PFSK-1 (cell line): Measurements from ENCODE around the gene CTSO. TPM values are rescaled to one million over a fixed set of nuclear protein-coding genes. Genes with fewer than 3 reads are reported as not detected.
A peak's percentile ranks its signal among the peaks of the same experiment; 100 is the strongest.

ENCODE experiments used
- FOXP2 ChIP-seq: optimal IDR thresholded peaks from 2 replicates; pipeline ENCODE3; 2011; ENCODE audit warnings: borderline replicate concordance, control low read depth, inconsistent platforms; ENCODE audit not compliant: insufficient read depth; ENCODE audit errors: extremely low read length, extremely low read depth
- POLR2AphosphoS5 ChIP-seq: IDR thresholded peaks from 2 replicates; pipeline ENCODE4 v1.6.1; 2012; ENCODE audit warnings: low read depth, mild to moderate bottlenecking, control low read depth, low read length, moderate library complexity
- SIN3A ChIP-seq: IDR thresholded peaks from 2 replicates; pipeline ENCODE4 v1.6.1; 2012; ENCODE audit warnings: mild to moderate bottlenecking, low read length, moderate library complexity, borderline replicate concordance; ENCODE audit not compliant: insufficient read depth
- TAF1 ChIP-seq: IDR thresholded peaks from 2 replicates; pipeline ENCODE4 v1.6.1; 2012; ENCODE audit warnings: low read length, control low read depth, borderline replicate concordance; ENCODE audit not compliant: insufficient read depth
- polyA plus RNA-seq: library from polyadenylated mRNA; unstranded; fragments of >200 nt; gene quantifications from one replicate; pipeline ENCODE4 v1.2.1, GENCODE V29; 2012; ENCODE audit warnings: low read depth, missing spikeins; ENCODE audit not compliant: insufficient read length
- TF ChIP-seq, protein P1 (sequence below), 2 experiments: IDR thresholded peaks; 2 replicates each; pipeline versions ENCODE4 v1.6.1 to v1.8.0; 2011 to 2012; ENCODE audit warnings: low read depth in 2 of 2, low read length in 2 of 2, control low read depth in 1 of 2, inconsistent platforms in 1 of 2, mild to moderate bottlenecking in 1 of 2, moderate library complexity in 1 of 2; ENCODE audit not compliant: insufficient read depth in 1 of 2

The CTSO gene, protein sequence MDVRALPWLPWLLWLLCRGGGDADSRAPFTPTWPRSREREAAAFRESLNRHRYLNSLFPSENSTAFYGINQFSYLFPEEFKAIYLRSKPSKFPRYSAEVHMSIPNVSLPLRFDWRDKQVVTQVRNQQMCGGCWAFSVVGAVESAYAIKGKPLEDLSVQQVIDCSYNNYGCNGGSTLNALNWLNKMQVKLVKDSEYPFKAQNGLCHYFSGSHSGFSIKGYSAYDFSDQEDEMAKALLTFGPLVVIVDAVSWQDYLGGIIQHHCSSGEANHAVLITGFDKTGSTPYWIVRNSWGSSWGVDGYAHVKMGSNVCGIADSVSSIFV
- 0.83 TPM for polyA plus RNA-seq

DNA sequence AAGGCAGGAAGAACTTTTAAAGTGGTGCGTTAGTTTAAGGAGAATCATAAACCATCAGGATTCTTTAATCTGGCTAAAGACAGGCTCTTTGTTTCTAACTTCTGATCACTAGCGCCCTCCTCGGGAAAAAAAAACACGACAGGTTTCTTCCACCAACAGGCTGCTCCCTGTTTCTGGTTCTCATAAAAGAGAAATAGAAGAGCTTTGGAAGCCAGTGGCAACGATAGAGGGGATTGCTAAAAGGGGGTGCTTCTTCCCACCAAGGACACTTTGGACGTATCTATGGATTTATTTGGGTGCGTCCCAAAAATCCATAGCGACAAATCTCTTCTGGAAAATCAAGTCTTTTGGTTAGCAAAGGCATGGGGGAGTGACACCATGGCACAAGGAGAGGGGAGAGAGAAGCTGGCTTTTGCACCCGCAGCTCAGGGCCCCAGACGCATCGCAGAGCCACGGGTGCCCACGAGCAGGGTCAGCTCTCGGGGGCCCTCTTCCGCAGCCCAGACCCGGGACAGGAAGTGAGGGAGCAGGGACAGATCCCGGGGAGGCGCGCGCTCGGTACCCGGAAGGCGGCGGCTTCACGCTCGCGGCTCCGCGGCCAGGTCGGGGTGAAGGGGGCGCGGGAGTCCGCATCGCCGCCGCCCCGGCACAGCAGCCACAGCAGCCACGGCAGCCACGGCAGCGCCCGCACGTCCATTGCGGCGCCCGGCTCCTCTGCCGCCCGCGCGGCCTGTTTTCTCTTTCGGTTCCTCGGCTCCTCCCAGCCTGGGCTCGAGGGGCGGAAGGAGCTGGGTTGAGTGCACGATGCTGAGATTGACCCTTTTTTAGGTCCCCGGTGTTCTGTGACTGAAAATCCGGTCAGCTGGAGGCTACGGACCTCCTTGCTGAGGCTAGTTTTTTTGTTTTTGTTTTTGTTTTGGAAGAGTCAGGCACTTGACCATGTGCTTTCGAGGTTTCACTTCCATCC, at the start of gene CTSO:
Gene CTSO (minus strand): TSS at position 716 of the 967 bp plus-strand sequence. CDS start 19 bp downstream, at position 697.
- TF ChIP-seq POLR2AphosphoS5 (peak; percentile 62), TAF1 (no peak; the same call in 1 of the 2 replicates)

DNA sequence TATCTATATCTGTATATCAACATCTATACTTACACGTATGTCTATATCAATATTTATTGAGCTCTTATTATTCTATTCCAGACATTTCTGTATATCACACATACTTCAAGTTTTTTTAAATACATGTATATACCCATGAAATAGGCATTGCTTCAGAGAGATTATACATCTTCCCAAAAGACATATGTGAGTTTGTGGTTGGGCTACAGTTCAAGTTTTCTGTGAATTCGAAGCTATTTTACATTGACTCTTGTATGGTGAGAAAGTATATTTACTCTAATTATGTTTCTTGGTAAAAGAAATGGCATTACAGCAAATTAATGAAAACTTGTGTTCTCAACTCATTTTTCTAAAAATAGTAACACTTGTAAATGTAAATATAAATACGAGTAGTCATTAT, 46.8 kb upstream of the CTSO start:
- TF ChIP-seq FOXP2 (no peak), SIN3A (no peak), POLR2AphosphoS5 (no peak), TAF1 (no peak)
- TF ChIP-seq, protein P1, sequence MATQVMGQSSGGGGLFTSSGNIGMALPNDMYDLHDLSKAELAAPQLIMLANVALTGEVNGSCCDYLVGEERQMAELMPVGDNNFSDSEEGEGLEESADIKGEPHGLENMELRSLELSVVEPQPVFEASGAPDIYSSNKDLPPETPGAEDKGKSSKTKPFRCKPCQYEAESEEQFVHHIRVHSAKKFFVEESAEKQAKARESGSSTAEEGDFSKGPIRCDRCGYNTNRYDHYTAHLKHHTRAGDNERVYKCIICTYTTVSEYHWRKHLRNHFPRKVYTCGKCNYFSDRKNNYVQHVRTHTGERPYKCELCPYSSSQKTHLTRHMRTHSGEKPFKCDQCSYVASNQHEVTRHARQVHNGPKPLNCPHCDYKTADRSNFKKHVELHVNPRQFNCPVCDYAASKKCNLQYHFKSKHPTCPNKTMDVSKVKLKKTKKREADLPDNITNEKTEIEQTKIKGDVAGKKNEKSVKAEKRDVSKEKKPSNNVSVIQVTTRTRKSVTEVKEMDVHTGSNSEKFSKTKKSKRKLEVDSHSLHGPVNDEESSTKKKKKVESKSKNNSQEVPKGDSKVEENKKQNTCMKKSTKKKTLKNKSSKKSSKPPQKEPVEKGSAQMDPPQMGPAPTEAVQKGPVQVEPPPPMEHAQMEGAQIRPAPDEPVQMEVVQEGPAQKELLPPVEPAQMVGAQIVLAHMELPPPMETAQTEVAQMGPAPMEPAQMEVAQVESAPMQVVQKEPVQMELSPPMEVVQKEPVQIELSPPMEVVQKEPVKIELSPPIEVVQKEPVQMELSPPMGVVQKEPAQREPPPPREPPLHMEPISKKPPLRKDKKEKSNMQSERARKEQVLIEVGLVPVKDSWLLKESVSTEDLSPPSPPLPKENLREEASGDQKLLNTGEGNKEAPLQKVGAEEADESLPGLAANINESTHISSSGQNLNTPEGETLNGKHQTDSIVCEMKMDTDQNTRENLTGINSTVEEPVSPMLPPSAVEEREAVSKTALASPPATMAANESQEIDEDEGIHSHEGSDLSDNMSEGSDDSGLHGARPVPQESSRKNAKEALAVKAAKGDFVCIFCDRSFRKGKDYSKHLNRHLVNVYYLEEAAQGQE (IDR thresholded peaks at IDR 0.05; ENCODE audit: insufficient read depth in 1 of 2, low read depth in 2 of 2, low read length in 2 of 2), result no peak

DNA sequence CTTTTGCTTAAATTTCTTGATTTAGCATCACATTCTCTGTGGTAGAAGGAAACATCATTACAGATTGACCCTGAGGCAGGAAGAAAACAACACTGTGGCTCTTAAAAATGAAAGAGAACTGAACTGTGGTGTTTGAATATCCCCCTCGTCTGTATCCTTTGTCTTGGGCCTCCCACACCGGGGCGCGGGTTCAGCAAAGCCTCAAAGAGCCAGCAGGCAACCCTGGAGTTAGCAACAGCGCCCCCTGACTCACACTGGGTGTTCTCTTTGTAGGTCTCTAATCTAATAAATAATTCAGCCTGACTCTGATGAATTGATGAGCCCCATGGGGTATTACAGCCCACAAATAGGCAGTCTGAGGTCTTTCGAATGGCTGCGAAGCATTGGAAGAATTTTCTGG, 46.1 kb upstream of the CTSO start:
- TF ChIP-seq, protein P1 (IDR thresholded peaks at IDR 0.05; ENCODE audit: insufficient read depth in 1 of 2, low read depth in 2 of 2, low read length in 2 of 2), result no peak
- no peak for TF ChIP-seq SIN3A
- no peak for TF ChIP-seq TAF1
- TF ChIP-seq FOXP2, result no peak
- no peak for TF ChIP-seq POLR2AphosphoS5

DNA sequence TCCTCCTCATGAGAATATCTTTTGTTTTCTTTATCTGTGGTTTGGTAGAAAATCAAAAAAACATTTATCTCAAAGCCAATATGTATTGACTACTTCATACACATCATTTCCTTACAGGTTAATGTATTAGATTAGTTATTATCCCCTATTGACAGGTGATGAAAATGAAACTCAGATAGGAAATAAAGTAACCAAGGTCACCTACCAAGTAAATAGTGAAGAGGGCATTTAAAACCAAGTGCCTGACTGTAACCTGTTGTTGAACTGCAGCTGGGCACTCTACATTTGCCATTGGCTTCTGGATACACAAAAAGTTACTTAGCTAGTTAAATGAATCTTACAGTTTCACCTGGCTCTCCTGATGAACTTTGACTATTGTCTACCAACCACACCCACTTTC, 41.4 kb upstream of the CTSO start:
- TF ChIP-seq FOXP2 (no peak), POLR2AphosphoS5 (no peak), SIN3A (no peak), TAF1 (no peak)
- TF ChIP-seq, protein P1 (IDR thresholded peaks at IDR 0.05; ENCODE audit: insufficient read depth in 1 of 2, low read depth in 2 of 2, low read length in 2 of 2), result no peak

DNA sequence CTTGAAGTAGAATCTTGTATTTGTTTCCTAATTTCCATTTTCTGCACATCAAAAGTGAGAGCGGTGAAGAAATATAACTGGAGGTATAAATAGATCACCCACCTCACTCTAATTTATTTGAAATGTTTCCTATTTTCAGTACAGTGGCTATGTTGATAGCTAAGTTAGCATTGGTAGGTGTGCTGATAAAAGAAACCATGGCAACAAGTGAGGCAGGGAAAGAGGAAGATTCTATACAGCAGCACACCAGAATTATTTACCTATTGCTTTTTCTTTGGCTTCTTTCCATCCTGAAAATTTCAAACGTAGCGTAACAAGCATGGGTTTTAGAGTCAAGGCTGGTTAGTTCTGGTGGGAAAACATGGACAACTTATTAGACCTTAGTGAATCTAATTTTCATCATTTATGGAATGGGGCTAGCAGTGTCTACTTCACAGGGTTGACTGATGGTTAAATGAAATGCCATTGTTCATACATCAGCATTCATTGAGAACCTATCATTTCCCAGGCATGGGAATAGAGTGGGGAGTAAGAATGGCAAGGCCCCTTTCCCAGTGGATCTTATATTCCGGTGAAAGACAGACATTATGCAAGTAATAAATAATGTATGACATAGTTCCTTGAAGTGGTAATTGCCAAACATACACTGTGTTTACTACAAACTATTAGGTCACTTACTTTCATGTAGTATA, 30.6 kb upstream of the CTSO start:
- TF ChIP-seq TAF1 (no peak), POLR2AphosphoS5 (no peak), FOXP2 (no peak), SIN3A (no peak)
- TF ChIP-seq, protein P1 (IDR thresholded peaks at IDR 0.05; ENCODE audit: insufficient read depth in 1 of 2, low read depth in 2 of 2, low read length in 2 of 2), result no peak
